ENCODE measurements around the gene OR4Q3. TPM values are rescaled to one million over a fixed set of nuclear protein-coding genes. Genes with fewer than 3 reads are reported as not detected.
"Not testable (repeated sequence)": the region's sequence is repeated elsewhere in the genome, so short reads cannot be mapped to it uniquely, and the experiment has no call there.

The OR4Q3 gene
- not detected in 2 replicates for polyA plus RNA-seq (2013)

- Histone ChIP-seq H3K9me3 (ENCODE audit: insufficient read depth, low read depth, low read length) (peaks cover 5% of the 10 kb centered on the region), H2BK12ac (ENCODE audit: low read length) (no peak within 1 kb of the TSS), H4K8ac (ENCODE audit: low read depth, low read length) (no peak within 1 kb of the TSS), H3K4me2 (ENCODE audit: low read length) (no peak within 1 kb of the TSS), H3K27ac (ENCODE audit: low read depth, low read length) (no peak within 1 kb of the TSS), H3K27me3 (ENCODE audit: insufficient read depth, low read length) (no peaks in the 10 kb centered on the region), H3K4ac (ENCODE audit: low read depth, low read length) (no peak within 1 kb of the TSS), H2AK5ac (ENCODE audit: low read length) (no peak within 1 kb of the TSS), H4K12ac (ENCODE audit: low read depth, low read length) (no peak within 1 kb of the TSS), H3K4me1 (ENCODE audit: control insufficient read depth in 1 of 2, insufficient read depth in 2 of 2, low read length in 2 of 2) (no peaks in the 10 kb centered on the region), H3K14ac (ENCODE audit: low read length) (no peak within 1 kb of the TSS), H3K4me3 (ENCODE audit: low read depth, low read length) (no peak within 1 kb of the TSS), H3K79me2 (ENCODE audit: control insufficient read depth, insufficient read depth, low read length, poor library complexity) (no peaks in the 10 kb centered on the region), H3K18ac (ENCODE audit: low read length) (no peak within 1 kb of the TSS), H2BK5ac (ENCODE audit: low read depth, low read length, poor library complexity) (no peak within 1 kb of the TSS), H3K79me1 (ENCODE audit: low read length) (no peaks in the 10 kb centered on the region), H3K36me3 (ENCODE audit: control insufficient read depth in 1 of 2, insufficient read depth in 2 of 2, low read length in 2 of 2) (no peaks in the 10 kb centered on the region), H3K23ac (ENCODE audit: low read length) (no peak within 1 kb of the TSS), H2BK120ac (ENCODE audit: insufficient read depth, low read length, poor library complexity) (no peak within 1 kb of the TSS), H4K91ac (ENCODE audit: low read depth, low read length) (no peak within 1 kb of the TSS), H3K9ac (ENCODE audit: low read length) (no peak within 1 kb of the TSS), H2AFZ (ENCODE audit: insufficient read depth, low read length, poor library complexity) (no peak within 1 kb of the TSS)
- whole genome bisulfite sequencing (ENCODE audit: extremely low coverage, insufficient coverage, insufficient read length), result no CpG with 5 or more reads among the region's 1 CpG
- no peak for DNase-seq
Observed at GRCh38 chr14:19743256-19743655, at the start of gene OR4Q3. Gene OR4Q3, plus strand, starts transcription at chr14:19743571.

- H3K4me1 ChIP-seq (ENCODE audit: control insufficient read depth in 1 of 2, insufficient read depth in 2 of 2, low read length in 2 of 2), result no peaks in the 10 kb centered on the region
Observed at GRCh38 chr14:19729359-19729758, 14.0 kb upstream of the OR4Q3 start.

GRCh38 chr14:19729763-19730162, 13.6 kb upstream of the OR4Q3 start:
- no peak overlapping the region for H3K18ac ChIP-seq (ENCODE audit: low read length)
- H3K4me3 ChIP-seq (ENCODE audit: low read depth, low read length), result no peak overlapping the region
- no peak overlapping the region for H2BK120ac ChIP-seq (ENCODE audit: insufficient read depth, low read length, poor library complexity)
- no peak overlapping the region for H3K4ac ChIP-seq (ENCODE audit: low read depth, low read length)
- H4K8ac ChIP-seq (ENCODE audit: low read depth, low read length), result no peak overlapping the region
- H3K23ac ChIP-seq (ENCODE audit: low read length), result no peak overlapping the region
- no CpG with 5 or more reads among the region's 2 CpGs for WGBS (ENCODE audit: extremely low coverage, insufficient coverage, insufficient read length)
- no peaks in the 10 kb centered on the region for H3K79me1 ChIP-seq (ENCODE audit: low read length)
- H4K91ac ChIP-seq (ENCODE audit: low read depth, low read length), result no peak overlapping the region
- DNase-seq, result no peak
- H2BK5ac ChIP-seq (ENCODE audit: low read depth, low read length, poor library complexity), result no peak overlapping the region
- no peak overlapping the region for H2AFZ ChIP-seq (ENCODE audit: insufficient read depth, low read length, poor library complexity)
- H3K9me3 ChIP-seq (ENCODE audit: insufficient read depth, low read depth, low read length), result peaks cover 8% of the 10 kb centered on the region
- H3K4me1 ChIP-seq (ENCODE audit: control insufficient read depth in 1 of 2, insufficient read depth in 2 of 2, low read length in 2 of 2), result no peaks in the 10 kb centered on the region
- H4K12ac ChIP-seq (ENCODE audit: low read depth, low read length), result no peak overlapping the region
- H3K27me3 ChIP-seq (ENCODE audit: insufficient read depth, low read length), result no peaks in the 10 kb centered on the region
- no peak overlapping the region for H3K27ac ChIP-seq (ENCODE audit: low read depth, low read length)
- H3K36me3 ChIP-seq (ENCODE audit: control insufficient read depth in 1 of 2, insufficient read depth in 2 of 2, low read length in 2 of 2), result no peaks in the 10 kb centered on the region
- no peak overlapping the region for H2AK5ac ChIP-seq (ENCODE audit: low read length)
- H3K4me2 ChIP-seq (ENCODE audit: low read length), result no peak overlapping the region
- H3K79me2 ChIP-seq (ENCODE audit: control insufficient read depth, insufficient read depth, low read length, poor library complexity), result no peaks in the 10 kb centered on the region
- no peak overlapping the region for H3K9ac ChIP-seq (ENCODE audit: low read length)
- H3K14ac ChIP-seq (ENCODE audit: low read length), result no peak overlapping the region
- H2BK12ac ChIP-seq (ENCODE audit: low read length), result no peak overlapping the region

More at GRCh38 chr14:19729359-19729758, 14.0 kb upstream of the OR4Q3 start:
- Histone ChIP-seq H3K4me2 (ENCODE audit: low read length) (no peak overlapping the region), H2AK5ac (ENCODE audit: low read length) (no peak overlapping the region), H3K4ac (ENCODE audit: low read depth, low read length) (no peak overlapping the region), H3K4me3 (ENCODE audit: low read depth, low read length) (no peak overlapping the region), H4K8ac (ENCODE audit: low read depth, low read length) (no peak overlapping the region), H3K9ac (ENCODE audit: low read length) (no peak overlapping the region), H3K79me2 (ENCODE audit: control insufficient read depth, insufficient read depth, low read length, poor library complexity) (no peaks in the 10 kb centered on the region), H3K27me3 (ENCODE audit: insufficient read depth, low read length) (no peaks in the 10 kb centered on the region), H3K9me3 (ENCODE audit: insufficient read depth, low read depth, low read length) (peaks cover 8% of the 10 kb centered on the region), H2BK5ac (ENCODE audit: low read depth, low read length, poor library complexity) (no peak overlapping the region), H3K27ac (ENCODE audit: low read depth, low read length) (no peak overlapping the region), H2AFZ (ENCODE audit: insufficient read depth, low read length, poor library complexity) (no peak overlapping the region), H4K12ac (ENCODE audit: low read depth, low read length) (no peak overlapping the region), H3K18ac (ENCODE audit: low read length) (no peak overlapping the region), H2BK120ac (ENCODE audit: insufficient read depth, low read length, poor library complexity) (no peak overlapping the region), H2BK12ac (ENCODE audit: low read length) (no peak overlapping the region), H3K36me3 (ENCODE audit: control insufficient read depth in 1 of 2, insufficient read depth in 2 of 2, low read length in 2 of 2) (no peaks in the 10 kb centered on the region), H3K79me1 (ENCODE audit: low read length) (no peaks in the 10 kb centered on the region), H4K91ac (ENCODE audit: low read depth, low read length) (no peak overlapping the region), H3K23ac (ENCODE audit: low read length) (no peak overlapping the region), H3K14ac (ENCODE audit: low read length) (no peak overlapping the region)
- no peak for DNase-seq

- DNase-seq, result peak; percentile 49 to 60
- H3K18ac ChIP-seq (ENCODE audit: low read length), result not testable (repeated sequence)
Observed at GRCh38 chr14:19733893-19734292, 9.5 kb upstream of the OR4Q3 start.

More at GRCh38 chr14:19733893-19734292, 9.5 kb upstream of the OR4Q3 start:
- H3K14ac ChIP-seq (ENCODE audit: low read length); H3K36me3 ChIP-seq (ENCODE audit: control insufficient read depth in 1 of 2, insufficient read depth in 2 of 2, low read length in 2 of 2); H2BK5ac ChIP-seq (ENCODE audit: low read depth, low read length, poor library complexity); H3K4me2 ChIP-seq (ENCODE audit: low read length); H4K8ac ChIP-seq (ENCODE audit: low read depth, low read length); H3K4me1 ChIP-seq (ENCODE audit: control insufficient read depth in 1 of 2, insufficient read depth in 2 of 2, low read length in 2 of 2); H3K9ac ChIP-seq (ENCODE audit: low read length); H3K4ac ChIP-seq (ENCODE audit: low read depth, low read length); H3K4me3 ChIP-seq (ENCODE audit: low read depth, low read length); H3K79me1 ChIP-seq (ENCODE audit: low read length); H4K12ac ChIP-seq (ENCODE audit: low read depth, low read length); H2AK5ac ChIP-seq (ENCODE audit: low read length); H2BK12ac ChIP-seq (ENCODE audit: low read length); H4K91ac ChIP-seq (ENCODE audit: low read depth, low read length); H2AFZ ChIP-seq (ENCODE audit: insufficient read depth, low read length, poor library complexity); H3K79me2 ChIP-seq (ENCODE audit: control insufficient read depth, insufficient read depth, low read length, poor library complexity); H2BK120ac ChIP-seq (ENCODE audit: insufficient read depth, low read length, poor library complexity); H3K27ac ChIP-seq (ENCODE audit: low read depth, low read length); H3K9me3 ChIP-seq (ENCODE audit: insufficient read depth, low read depth, low read length); H3K27me3 ChIP-seq (ENCODE audit: insufficient read depth, low read length); H3K23ac ChIP-seq (ENCODE audit: low read length): not testable (repeated sequence)
- no CpG with 5 or more reads among the region's 3 CpGs for WGBS (ENCODE audit: extremely low coverage, insufficient coverage, insufficient read length)
